ENCODE results near the gene RNF43.
"Not testable (repeated sequence)": the region's sequence is repeated elsewhere in the genome, so short reads cannot be mapped to it uniquely, and the experiment has no call there.

Gene RNF43

DNA sequence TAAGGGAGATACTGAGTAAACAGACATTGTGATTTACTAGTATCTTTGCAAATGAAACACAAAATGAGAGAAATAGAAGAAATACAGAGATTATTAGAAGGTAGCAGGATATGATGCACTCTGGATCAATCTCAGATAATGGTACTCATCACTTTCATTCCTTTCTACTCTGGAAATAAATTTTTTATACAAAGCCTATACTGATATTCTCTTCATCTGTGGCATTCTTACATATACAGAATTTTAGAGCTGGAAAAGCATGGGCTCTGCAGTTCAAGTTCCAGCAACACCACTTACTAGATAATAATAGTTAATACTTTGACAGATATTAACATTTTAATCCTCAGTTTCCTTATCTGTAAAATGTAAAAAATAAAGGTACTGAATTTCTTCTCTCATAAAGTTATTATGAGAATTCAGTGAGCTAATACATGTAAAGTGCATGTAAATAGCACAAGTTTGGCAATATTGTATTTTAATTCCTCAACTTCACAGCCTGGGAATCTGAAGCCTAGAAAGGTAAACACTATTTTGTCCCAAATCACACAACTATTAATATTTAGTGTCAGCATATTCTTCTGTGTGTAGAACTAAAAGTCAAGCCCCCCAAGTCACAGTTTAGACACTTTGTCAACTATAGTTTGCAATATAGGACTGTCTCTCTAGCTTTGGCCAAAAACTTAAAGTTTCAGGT lies 6.5 kb downstream of the RNF43 start:
- DNase-seq (ENCODE audit: low read depth in 3 of 3, low spot score in 1 of 3), result no peak

GRCh38 chr17:58409432-58409831 lies 7.9 kb downstream of the RNF43 start:
- no peak for DNase-seq (ENCODE audit: low read depth in 3 of 3, low spot score in 1 of 3)

DNA sequence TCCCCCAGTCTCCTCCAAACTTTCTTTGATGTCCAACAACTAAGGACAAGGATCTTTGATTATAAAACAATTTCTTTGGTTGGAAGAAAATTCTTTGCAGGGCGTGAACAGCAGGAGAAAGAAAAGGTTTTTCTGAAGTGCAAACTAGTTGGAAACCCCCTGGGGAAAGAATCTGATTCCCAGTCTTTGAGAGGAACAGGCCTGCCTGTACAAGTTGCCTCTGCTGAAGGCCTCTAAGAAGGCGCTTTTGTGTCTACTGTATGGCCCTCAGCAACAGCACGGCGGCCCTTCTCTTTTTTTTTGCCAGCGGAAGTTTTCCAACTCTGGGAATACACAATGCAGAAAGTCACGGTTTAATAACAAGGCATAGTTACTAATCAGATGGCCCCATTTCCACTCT lies 14.0 kb downstream of the RNF43 start:
- DNase-seq (ENCODE audit: low read depth in 3 of 3, low spot score in 1 of 3), result no peak

DNA sequence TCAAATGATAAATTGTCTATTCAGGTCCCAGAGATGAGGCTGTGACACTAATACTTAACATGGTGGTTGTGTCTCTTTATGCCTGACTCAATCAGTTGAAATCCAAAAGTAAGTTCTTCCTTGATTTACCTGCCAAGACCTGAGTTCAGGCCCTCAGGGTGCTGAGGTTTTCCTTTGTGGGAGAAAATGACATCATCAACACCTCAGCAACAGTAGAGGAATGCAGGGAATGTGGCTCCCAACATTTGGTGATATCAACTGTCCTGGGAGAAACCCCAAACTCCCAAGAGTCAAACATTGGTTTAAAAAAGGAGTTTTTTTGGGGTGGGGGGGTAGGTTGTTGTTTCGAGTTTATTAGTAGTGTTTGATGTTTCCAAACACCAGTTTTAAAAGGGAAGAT lies 14.7 kb downstream of the RNF43 start:
- no peak for DNase-seq (ENCODE audit: low read depth in 3 of 3, low spot score in 1 of 3)

DNA sequence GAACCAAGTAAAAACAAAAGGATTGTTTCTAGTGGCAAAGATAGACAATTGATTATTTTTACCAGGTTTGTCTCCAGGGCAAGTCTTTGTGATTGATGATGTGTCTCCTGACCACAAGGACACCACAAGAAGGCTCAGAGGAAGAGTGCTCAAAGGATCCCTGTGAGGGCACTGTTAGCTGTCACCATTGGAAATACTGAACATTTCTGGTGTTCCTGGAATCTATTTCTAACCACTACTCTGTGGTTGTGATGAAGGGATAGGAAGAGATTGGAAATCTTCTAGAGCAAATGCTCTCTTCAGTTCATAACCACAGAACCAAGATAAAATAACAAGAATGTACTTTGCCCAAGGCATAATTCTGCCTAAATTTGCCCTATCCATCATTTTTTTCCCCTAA lies 15.3 kb downstream of the RNF43 start:
- no peak for DNase-seq (ENCODE audit: low read depth in 3 of 3, low spot score in 1 of 3)

- DNase-seq (ENCODE audit: low read depth in 3 of 3, low spot score in 1 of 3), result no peak
These were observed 16.0 kb downstream of the RNF43 start for GRCh38 chr17:58401287-58401686.

GRCh38 chr17:58400826-58401225 lies 16.5 kb downstream of the RNF43 start:
- no peak for DNase-seq (ENCODE audit: low read depth in 3 of 3, low spot score in 1 of 3)

- no peak for DNase-seq (ENCODE audit: low read depth in 3 of 3, low spot score in 1 of 3)
These were observed 17.4 kb downstream of the RNF43 start for GRCh38 chr17:58399974-58400373.

DNA sequence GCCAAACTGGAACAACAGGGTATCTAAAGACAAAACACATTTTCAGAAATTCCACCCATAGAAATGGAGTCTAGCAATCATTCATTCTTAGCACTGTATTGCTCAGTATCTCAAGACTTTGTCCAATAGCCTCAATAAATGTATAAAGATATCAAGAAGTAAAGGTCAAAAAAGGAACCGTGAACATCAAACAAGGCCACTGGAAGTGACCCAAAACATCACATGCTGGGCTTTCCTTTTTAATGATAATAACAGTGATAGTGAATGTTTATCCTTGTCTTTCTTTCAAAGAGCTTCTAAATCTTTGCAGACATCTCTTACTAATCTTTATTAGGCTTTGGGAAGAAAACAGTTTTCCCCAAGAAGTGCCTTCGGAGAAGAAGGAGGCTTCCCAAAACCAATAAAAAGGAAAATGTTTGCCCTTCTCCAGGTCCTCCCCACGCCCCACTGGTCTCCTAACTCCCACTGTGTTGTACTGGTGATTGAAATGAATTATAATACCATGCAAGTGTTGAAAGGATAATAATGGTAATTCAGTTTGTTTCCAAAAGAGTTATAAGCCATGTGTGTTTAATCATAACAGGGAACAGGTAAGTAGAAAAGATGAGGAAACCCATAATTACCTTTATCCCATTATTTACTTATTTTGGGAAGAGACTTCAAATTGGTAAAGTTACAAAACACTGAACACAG lies 18.6 kb downstream of the RNF43 start:
- no peak for DNase-seq (ENCODE audit: low read depth in 3 of 3, low spot score in 1 of 3)

GRCh38 chr17:58397421-58397820 lies 19.9 kb downstream of the RNF43 start:
- DNase-seq (ENCODE audit: low read depth in 3 of 3, low spot score in 1 of 3), result not testable (repeated sequence)

- DNase-seq (ENCODE audit: low read depth in 3 of 3, low spot score in 1 of 3), result no peak
These were observed 21.2 kb downstream of the RNF43 start for GRCh38 chr17:58396173-58396572.

- no peak for DNase-seq (ENCODE audit: low read depth in 3 of 3, low spot score in 1 of 3)
These were observed 22.7 kb downstream of the RNF43 start for GRCh38 chr17:58394534-58395223.

GRCh38 chr17:58391302-58391984 lies 25.9 kb downstream of the RNF43 start:
- no peak for DNase-seq (ENCODE audit: low read depth in 3 of 3, low spot score in 1 of 3)

- no peak for DNase-seq (ENCODE audit: low read depth in 3 of 3, low spot score in 1 of 3)
These were observed 26.4 kb downstream of the RNF43 start for GRCh38 chr17:58390884-58391283.

DNA sequence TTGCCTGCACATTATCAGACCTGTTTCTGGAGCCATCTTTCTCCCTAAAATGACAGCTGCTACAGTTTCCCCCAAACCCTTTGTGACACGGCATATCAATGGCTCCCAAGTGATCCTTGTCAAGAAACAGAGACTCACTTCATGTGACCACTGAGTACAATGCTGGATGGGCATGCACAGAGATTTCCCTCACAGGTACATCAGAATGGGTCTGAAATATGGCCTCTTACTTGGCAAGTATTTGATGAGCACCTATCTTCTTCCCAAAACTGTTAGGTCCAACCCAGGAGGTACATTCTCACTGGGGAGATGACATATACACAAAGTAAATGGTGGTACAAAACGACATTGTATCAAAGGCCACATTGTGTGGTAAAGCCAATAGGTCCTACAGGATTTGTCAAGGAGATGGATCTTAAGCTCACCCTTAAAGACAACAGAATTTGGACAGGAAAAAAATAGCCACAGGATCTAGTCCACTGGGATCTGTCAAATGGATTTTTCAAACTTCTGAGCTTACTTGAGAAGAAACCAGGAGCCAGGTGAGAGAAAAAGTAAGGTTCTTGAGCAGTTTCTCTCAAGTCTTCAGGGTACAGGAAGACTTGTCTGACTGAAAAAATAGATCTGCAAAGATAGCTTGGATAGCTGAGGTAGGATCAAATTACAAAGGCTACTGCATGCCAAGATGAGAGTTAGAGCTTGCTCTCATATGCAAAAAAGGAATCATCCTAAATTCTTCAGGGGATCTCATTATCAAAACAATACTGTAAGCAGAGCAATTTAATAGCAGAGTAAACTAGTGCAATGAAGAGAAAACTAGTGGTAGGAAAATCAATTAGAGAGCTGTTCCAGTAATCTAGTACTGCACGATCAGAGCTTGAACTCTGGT lies 28.8 kb downstream of the RNF43 start:
- no peak for DNase-seq (ENCODE audit: low read depth in 3 of 3, low spot score in 1 of 3)

DNA sequence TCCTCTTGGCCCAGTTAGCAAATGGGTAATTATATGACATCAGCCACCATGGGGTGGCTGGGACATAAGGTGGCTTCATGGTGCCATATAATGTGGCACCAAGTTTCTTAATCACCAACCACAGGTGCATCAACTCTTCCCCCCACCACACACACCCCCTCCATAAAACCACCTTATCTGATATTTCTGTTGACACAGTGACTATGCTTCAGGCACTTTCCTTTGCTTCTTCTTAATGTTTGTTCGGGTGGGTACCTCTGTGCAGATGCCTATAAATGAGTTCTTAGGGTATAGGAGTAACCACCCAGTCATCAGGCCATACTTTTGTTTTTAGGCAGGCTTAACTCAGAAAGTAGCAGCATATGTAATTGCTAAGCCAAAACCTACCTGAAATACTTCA lies 29.5 kb downstream of the RNF43 start:
- DNase-seq (ENCODE audit: low read depth in 3 of 3, low spot score in 1 of 3), result no peak

GRCh38 chr17:58386708-58387107 lies 30.6 kb downstream of the RNF43 start:
- no peak for DNase-seq (ENCODE audit: low read depth in 3 of 3, low spot score in 1 of 3)

GRCh38 chr17:58385359-58385899 lies 31.9 kb downstream of the RNF43 start:
- DNase-seq (ENCODE audit: low read depth in 3 of 3, low spot score in 1 of 3), result no peak

DNA sequence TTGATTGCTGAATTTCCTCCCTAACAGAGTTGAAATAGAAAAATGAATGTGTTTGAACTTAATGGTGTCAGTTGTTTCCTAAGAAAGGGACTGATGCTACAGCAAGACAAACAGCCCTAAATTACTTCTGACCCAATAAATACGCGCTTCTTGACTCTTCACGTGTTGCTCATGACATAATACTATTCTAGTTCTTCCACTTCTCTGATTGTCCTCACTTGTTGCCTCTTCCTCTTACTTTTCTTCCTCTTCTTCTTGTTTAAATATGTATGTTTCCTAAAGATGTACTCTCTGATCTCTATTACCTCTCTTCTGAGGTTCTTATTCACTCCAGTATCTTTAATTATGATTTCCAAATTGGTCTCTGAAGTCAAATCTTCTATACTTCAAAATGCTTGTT lies 32.4 kb downstream of the RNF43 start:
- DNase-seq (ENCODE audit: low read depth in 3 of 3, low spot score in 1 of 3), result no peak

DNA sequence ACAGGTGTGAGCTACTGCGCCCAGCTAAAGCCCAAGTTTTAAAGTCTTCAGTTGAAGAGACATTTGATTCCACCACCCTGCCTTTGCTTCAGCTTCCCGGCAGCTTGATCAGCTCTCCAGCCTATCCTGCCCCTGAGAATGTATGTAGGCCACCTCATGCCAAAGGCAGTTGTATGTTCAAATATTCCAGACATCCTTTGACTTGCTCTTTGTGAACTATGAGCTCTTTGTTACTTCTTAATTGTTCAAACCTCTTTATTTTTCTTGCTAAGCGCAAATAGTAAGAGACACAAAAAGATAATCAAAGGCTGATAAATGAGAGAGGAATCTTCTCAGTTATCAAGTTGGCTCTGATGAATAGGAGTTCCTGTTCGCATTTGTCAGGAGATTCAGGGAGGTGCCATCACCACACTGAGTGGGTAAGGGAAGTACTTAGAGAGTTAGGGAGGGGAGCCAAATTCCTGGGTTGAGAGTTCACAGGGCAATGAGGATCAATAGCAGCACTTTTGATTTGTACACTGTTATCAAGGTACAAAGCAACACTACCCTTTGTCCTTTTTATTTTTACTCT lies 33.4 kb downstream of the RNF43 start:
- no peak for DNase-seq (ENCODE audit: low read depth in 3 of 3, low spot score in 1 of 3)

All from stimulated activated CD4-positive, alpha-beta T cell treated with anti-CD3 and anti-CD28 coated beads, TNF-alpha, amount 100 ng/mL, for 1 hour (primary cell).